Thymus (tissue), 11 donors: ENCODE results near the gene SCO2. TPM values are rescaled to one million over a fixed set of nuclear protein-coding genes. Genes with fewer than 3 reads are reported as not detected.
A peak's percentile ranks its signal among the peaks of the same experiment; 100 is the strongest.
"Not testable (repeated sequence)": the region's sequence is repeated elsewhere in the genome, so short reads cannot be mapped to it uniquely, and the experiment has no call there.

Experiments
- DNase-seq, 9 donors: peaks; one replicate each; pipeline ENCODE4 v3.0.0-alpha.2; 2013; ENCODE audit warnings: low spot score in 9 of 9, low read depth in 6 of 9, missing footprints in 1 of 9
- H3K27ac ChIP-seq, 2 donors: one replicate each; pipeline ENCODE4 v1.5.1; 2013; ENCODE audit warnings: control low read depth in 1 of 2, low read depth in 1 of 2, low read length in 1 of 2, mild to moderate bottlenecking in 1 of 2, moderate library complexity in 1 of 2
- H3K27me3 ChIP-seq, 2 donors: one replicate each; pipeline ENCODE4 v1.5.1; 2013; ENCODE audit warnings: low read length in 1 of 2; ENCODE audit not compliant: control insufficient read depth in 2 of 2, insufficient read depth in 1 of 2
- H3K36me3 ChIP-seq, 2 donors: one replicate each; pipeline ENCODE4 v1.5.1; 2013; ENCODE audit warnings: low read length in 1 of 2, mild to moderate bottlenecking in 1 of 2, moderate library complexity in 1 of 2; ENCODE audit not compliant: control insufficient read depth in 2 of 2, insufficient read depth in 2 of 2
- H3K4me1 ChIP-seq, 2 donors: one replicate each; pipeline ENCODE4 v1.5.1; 2013; ENCODE audit warnings: low read length in 2 of 2; ENCODE audit not compliant: control insufficient read depth in 2 of 2, insufficient read depth in 2 of 2
- H3K4me3 ChIP-seq, 2 donors: one replicate each; pipeline ENCODE4 v1.5.1; 2013; ENCODE audit warnings: low read length in 2 of 2, control low read depth in 1 of 2, mild to moderate bottlenecking in 1 of 2
- H3K9me3 ChIP-seq, 2 donors: one replicate each; pipeline ENCODE4 v1.5.1; 2013; ENCODE audit warnings: low read length in 1 of 2, mild to moderate bottlenecking in 1 of 2; ENCODE audit not compliant: control insufficient read depth in 2 of 2, insufficient read depth in 1 of 2
- WGBS: extraction: QIAGEN DNeasy Blood & Tissue Kit; methylation state at CpG from one replicate; pipeline ENCODE4 v1.1.7; 2013; 5-methylcytosine and 5-hydroxymethylcytosine counted together
- polyA plus RNA-seq: library from polyadenylated mRNA; stranded (reverse); fragments of 200-250 nt; gene quantifications from one replicate; pipeline ENCODE4 v1.2.3, GENCODE V29; 2013
- total RNA-seq: library from RNA; stranded (reverse); fragments of 120-200 nt; gene quantifications from one replicate; pipeline ENCODE4 v1.2.4, GENCODE V29; 2013
- donor health status: healthy.

The SCO2 gene
- total and polyA plus RNA-seq, 2 donors: 3.5 to 9.8 TPM

DNA sequence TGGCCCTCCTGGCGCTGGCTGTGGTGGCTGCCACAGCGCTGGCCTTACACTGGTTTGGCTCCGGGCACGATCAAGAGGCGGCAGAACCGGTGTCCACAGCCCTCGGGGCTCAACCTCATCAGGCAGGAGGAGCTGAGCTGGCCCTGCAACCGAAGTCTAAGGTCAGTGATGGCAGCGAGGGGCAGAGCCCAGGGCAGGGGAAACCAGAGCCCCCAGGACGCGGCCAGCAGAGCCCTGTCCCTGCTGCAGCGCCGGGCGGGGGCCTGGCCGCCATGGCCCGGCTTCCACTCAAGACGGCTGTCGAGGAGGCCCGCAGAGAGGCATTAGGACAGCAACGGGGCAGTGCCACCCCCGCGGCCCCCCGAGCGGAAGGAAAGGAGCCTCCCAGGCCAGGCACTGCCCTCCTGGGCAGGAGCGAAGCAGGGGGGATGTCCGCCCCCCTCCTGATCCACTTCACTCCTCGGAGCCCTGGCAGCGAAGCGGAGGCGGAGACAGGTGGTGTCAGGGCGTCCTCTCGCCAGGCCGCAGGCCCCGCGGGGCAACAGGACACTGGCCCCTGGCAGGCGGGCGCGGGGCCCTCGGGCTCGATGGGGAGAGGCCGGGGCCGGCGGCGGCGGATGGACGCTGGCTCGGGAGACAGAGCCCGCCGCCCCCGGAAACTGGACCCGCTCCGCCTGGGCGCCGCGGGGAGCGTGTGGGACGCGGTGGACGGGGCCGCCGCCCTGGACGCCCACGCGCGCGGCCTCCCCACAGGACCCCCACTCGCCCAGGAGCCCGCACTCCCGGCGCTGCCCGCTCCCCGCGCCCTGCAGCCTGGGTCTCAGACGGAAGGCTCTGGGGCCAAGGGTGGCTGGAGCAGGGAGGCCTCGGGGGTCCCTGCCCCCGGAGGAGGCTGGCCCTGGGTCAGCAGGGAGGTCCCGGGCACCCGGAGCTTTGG lies 21.2 kb upstream of the SCO2 start:
- H3K27ac ChIP-seq: peak overlapping the region in 1 of 2 donors; percentile 84
- no peak for DNase-seq
- H3K36me3 ChIP-seq: no peaks in the 10 kb centered on the region
- peaks cover 8 to 36% of the 10 kb centered on the region in 2 donors for H3K4me1 ChIP-seq
- peaks cover 14 to 83% of the 10 kb centered on the region in 2 donors for H3K27me3 ChIP-seq
- H3K9me3 ChIP-seq: no peaks in the 10 kb centered on the region
- no peak overlapping the region for H3K4me3 ChIP-seq
- 90% methylated on average over 78 of the region's 78 CpGs for WGBS

DNA sequence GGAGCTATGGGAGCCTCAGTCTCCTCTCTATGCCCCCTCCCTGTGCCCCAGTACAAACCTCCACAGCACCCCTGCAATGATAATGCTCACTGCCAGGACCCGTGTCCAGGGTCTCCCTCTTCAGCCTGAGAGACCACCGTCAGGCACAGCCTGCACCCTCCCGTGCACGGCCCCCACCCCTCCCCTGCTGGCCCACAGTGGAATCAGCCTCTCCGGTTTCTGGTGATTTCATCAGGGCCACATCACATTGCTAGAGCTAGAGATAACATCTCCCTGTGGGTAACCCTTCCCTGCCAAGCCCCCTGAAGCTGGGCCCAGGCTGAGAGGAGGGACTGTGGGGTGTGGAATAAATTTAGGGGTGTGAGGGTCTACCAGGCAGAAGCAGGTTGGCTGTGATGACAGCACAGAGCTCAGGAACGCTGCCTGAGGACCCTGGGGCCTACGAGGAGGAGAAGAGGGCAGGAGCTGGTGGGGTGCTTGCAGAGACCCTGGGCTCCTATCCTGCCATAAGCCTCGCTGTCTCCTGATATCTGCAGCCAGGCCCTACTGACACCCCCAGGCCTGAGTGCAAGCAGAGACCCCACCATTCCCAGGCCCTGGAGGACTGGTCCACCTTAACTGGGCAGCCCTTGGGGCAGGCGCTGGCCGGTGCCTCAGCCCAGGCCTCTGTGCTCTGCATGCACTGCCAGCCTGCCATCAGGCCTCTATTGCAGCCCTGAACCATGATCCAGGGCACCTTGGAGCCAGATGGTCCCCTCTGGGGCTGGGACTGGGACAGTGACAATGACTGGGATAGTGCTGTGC lies 20.3 kb upstream of the SCO2 start, which contains the start of gene KLHDC7B:
TSS of gene KLHDC7B (plus strand) at position 378 of the 804 bp plus-strand sequence. CDS start at position 723, 345 bp downstream.
- no peak for DNase-seq
- H3K4me3 ChIP-seq: no peak within 1 kb of the TSS
- WGBS: 52% methylated on average over 10 of the region's 10 CpGs
- H3K9me3 ChIP-seq: no peaks in the 10 kb centered on the region
- no peaks in the 10 kb centered on the region for H3K36me3 ChIP-seq
- H3K27ac ChIP-seq: peak within 1 kb of the TSS; percentile 57 to 84
- peaks cover 14 to 78% of the 10 kb centered on the region in 2 donors for H3K27me3 ChIP-seq
- peaks cover 8 to 36% of the 10 kb centered on the region in 2 donors for H3K4me1 ChIP-seq

DNA sequence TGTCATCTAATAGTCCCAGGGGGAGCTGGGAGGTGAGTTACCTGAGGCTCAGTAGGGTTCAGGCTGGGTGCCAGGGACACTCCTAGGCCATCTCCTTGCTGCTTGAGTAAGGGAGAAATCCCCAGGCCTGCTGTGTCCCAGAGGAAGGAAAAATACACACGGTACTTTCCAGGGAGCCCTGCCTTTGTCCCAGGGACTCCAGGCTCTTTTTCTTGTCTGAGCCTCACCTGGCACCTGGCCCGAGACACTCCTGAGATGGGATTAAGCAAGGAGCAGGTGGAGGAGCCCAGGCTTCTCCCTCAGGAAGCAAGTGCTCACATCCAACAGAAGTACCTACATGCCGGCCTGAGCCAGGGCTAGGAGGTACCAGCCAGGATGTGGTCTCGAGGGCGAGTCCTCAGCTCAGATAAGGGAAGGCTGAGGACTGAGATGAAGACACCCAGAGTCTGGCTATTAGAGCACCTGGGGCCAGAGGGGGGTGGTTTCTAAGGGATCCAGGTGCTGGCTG lies 19.4 kb upstream of the SCO2 start:
- Histone ChIP-seq H3K36me3 (no peaks in the 10 kb centered on the region), H3K4me1 (peaks cover 8 to 39% of the 10 kb centered on the region in 2 donors), H3K27me3 (peaks cover 14 to 73% of the 10 kb centered on the region in 2 donors), H3K4me3 (no peak overlapping the region), H3K27ac (peak overlapping the region; percentile 84 to 88), H3K9me3 (no peaks in the 10 kb centered on the region)
- WGBS: 40% methylated on average over 5 of the region's 5 CpGs
- peak in 1 of 9 donors; percentile 53 for DNase-seq

DNA sequence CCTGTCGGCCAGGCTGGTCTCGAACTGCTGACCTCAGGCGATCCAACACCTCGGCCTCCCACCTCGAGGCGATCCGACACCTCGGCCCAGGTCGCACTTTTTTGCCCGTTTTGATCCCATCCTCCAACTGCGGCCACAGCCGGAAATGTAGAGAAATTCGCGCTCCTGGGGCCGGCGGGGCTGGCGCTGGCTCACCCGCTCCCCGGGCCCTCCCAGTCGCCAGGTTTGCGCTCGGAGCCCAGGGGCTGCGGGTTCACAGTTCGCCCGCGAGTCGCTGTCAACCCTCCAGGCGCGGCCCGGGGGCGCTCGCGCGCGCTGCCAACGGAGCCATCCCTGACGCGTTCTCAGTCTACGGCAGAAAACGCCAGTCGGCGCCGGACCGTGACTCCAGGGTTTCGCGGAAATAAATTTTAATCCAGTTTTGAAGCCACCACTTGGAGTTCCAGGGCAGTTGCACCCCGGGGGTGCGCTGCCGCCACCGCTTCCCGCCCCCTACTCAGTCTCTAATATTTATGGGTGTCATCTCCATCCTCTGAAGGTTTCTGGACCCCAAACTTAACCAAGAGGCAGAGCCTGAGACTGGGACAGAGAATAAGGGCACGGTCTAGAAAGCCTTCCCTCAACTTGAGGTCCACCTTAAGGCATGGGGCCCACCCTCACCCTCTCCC lies 18.8 kb upstream of the SCO2 start:
- peak overlapping the region; percentile 84 to 88 for H3K27ac ChIP-seq
- 8% methylated on average over 52 of the region's 52 CpGs for WGBS
- H3K4me3 ChIP-seq: no peak overlapping the region
- H3K27me3 ChIP-seq: peaks cover 16 to 68% of the 10 kb centered on the region in 2 donors
- H3K4me1 ChIP-seq: peaks cover 6 to 40% of the 10 kb centered on the region in 2 donors
- H3K36me3 ChIP-seq: no peaks in the 10 kb centered on the region
- H3K9me3 ChIP-seq: no peaks in the 10 kb centered on the region
- DNase-seq: peak in 3 of 9 donors; percentile 60 to 76 (median 67)

DNA sequence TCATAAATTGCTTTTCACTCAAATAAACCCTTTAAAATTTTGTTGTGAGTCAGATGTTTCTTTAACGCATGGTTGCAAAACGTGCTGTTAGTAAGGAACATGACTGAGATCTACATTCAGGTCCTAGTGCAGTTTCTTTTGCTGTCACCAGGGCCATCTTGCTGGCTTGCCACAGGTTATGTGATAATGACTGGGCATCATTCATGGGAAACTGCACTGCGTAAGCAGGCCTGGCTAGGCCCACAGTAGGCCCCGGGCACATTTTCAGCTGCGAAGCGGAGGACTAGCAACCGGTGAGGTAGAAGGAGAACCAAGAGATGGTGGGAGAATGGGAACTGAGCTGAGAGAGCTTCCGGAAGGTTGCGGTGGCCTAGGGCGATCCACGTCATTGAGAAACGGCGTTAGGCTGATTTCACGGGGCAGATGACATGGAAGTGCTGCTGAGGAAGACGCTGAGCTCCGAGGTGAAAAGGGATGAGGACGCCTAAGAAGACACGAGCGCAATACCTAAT lies 17.1 kb upstream of the SCO2 start:
- no peak overlapping the region for H3K4me3 ChIP-seq
- DNase-seq: no peak
- H3K4me1 ChIP-seq: peaks cover 0 to 39% of the 10 kb centered on the region in 2 donors
- H3K27me3 ChIP-seq: peaks cover 7 to 62% of the 10 kb centered on the region in 2 donors
- H3K36me3 ChIP-seq: no peaks in the 10 kb centered on the region
- H3K9me3 ChIP-seq: no peaks in the 10 kb centered on the region
- WGBS: 97% methylated on average over 19 of the region's 19 CpGs
- H3K27ac ChIP-seq: peak overlapping the region; percentile 3 to 75

DNA sequence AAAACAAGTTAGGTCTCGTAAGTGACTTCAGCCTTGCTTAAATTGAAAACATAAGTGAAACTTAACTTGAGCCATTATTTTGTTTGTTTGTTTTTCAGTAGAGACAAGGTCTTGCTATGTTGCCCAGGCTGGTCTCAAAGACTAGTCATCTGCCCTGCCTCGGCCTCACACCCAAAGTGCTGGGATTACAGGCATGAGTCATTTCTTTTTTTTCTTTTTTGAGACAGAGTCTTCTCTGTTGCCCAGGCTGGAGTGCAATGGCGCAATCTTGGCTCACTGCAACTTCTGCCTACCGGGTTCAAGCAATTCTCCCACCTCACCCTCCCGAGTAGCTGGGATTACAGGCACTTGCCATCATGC lies 16.2 kb upstream of the SCO2 start:
- Histone ChIP-seq H3K4me1 (peaks cover 0 to 39% of the 10 kb centered on the region in 2 donors), H3K27me3 (peaks cover 5 to 57% of the 10 kb centered on the region in 2 donors), H3K27ac (peak overlapping the region; percentile 31 to 75)
- not testable (repeated sequence) for DNase-seq, H3K36me3 ChIP-seq, H3K4me3 ChIP-seq, H3K9me3 ChIP-seq
- WGBS: 92% methylated on average over 5 of the region's 5 CpGs

DNA sequence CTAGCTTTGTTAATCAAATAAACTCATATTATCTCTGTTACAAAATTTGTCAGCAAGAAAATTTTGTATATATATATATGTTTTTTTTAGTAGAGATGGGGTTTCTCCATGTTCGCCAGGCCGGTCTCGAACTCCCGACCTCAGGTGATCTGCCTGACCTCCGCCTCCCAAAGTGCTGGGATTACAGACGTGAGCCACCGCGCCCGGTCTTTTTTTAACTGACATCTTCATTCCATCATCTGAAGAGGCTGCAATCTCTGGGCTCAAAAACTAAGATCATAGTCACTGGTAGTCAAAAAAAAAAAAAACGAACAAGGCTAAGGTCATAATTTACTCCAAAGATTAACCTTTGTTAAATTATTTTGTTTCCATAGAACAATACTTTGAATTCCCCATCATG lies 15.0 kb upstream of the SCO2 start:
- H3K9me3 ChIP-seq: no peaks in the 10 kb centered on the region
- H3K36me3 ChIP-seq: no peaks in the 10 kb centered on the region
- H3K27me3 ChIP-seq: peaks cover 5 to 47% of the 10 kb centered on the region in 2 donors
- H3K4me1 ChIP-seq: peaks cover 0 to 41% of the 10 kb centered on the region in 2 donors
- H3K27ac ChIP-seq: peak overlapping the region in 1 of 2 donors; percentile 93
- no peak overlapping the region for H3K4me3 ChIP-seq
- 86% methylated on average over 10 of the region's 10 CpGs for WGBS
- no peak for DNase-seq

DNA sequence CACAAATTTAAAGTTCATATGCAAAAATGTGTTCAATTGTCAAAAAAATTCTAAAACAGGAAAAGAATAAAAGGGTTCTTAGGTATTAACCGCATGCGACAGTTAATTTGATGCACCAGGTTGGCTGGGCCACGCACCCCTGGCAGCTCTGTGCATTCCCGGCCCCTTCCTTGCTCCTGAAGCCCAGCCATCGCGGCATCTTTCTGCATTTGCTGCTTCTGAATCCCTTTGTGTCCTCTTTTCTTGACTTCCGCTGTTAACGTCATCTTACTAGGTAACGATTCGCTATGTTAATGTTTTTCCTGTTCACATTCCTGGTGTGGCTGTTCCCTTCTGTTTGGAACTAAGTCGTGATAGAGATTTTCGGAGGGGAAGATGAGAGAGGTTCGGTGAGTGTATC lies 12.4 kb upstream of the SCO2 start:
- no peaks in the 10 kb centered on the region for H3K9me3 ChIP-seq
- H3K4me3 ChIP-seq: no peak overlapping the region
- peaks cover 0 to 31% of the 10 kb centered on the region in 2 donors for H3K4me1 ChIP-seq
- 97% methylated on average over 13 of the region's 13 CpGs for WGBS
- no peaks in the 10 kb centered on the region for H3K36me3 ChIP-seq
- DNase-seq: no peak
- H3K27ac ChIP-seq: peak overlapping the region; percentile 81 to 85
- H3K27me3 ChIP-seq: peaks cover 9 to 41% of the 10 kb centered on the region in 2 donors
